ENCODE measurements around the gene VMAC.

The VMAC gene

GRCh38 chr19:5932146-5932545 is 27.5 kb downstream of the VMAC start:
- TF ChIP-seq CTCF (IDR thresholded peaks at IDR 0.05; ENCODE audit: low read depth, low read length, missing control alignments) = no peak
- H3K4me3 ChIP-seq (replicated peaks; ENCODE audit: low read depth, low read length) = no peak overlapping the region
- no peak for DNase-seq (ENCODE audit: extremely low read depth, low read depth)

GRCh38 chr19:5932609-5933262 is 28.1 kb downstream of the VMAC start:
- H3K4me3 ChIP-seq (replicated peaks; ENCODE audit: low read depth, low read length) = no peak overlapping the region
- TF ChIP-seq CTCF (IDR thresholded peaks at IDR 0.05; ENCODE audit: low read depth, low read length, missing control alignments) = no peak
- no peak for DNase-seq (ENCODE audit: extremely low read depth, low read depth)

- no peak for TF ChIP-seq CTCF (IDR thresholded peaks at IDR 0.05; ENCODE audit: low read depth, low read length, missing control alignments)
- H3K4me3 ChIP-seq (replicated peaks; ENCODE audit: low read depth, low read length) = no peak overlapping the region
- no peak for DNase-seq (ENCODE audit: extremely low read depth, low read depth)
Observed at GRCh38 chr19:5933391-5934068, 28.9 kb downstream of the VMAC start.

GRCh38 chr19:5934069-5934401 is 29.4 kb downstream of the VMAC start:
- no peak overlapping the region for H3K4me3 ChIP-seq (replicated peaks; ENCODE audit: low read depth, low read length)
- DNase-seq (ENCODE audit: extremely low read depth, low read depth) = no peak
- TF ChIP-seq CTCF (IDR thresholded peaks at IDR 0.05; ENCODE audit: low read depth, low read length, missing control alignments) = no peak

GRCh38 chr19:5934774-5935472 is 30.3 kb downstream of the VMAC start:
- no peak for TF ChIP-seq CTCF (IDR thresholded peaks at IDR 0.05; ENCODE audit: low read depth, low read length, missing control alignments)
- peak; percentile 75 for DNase-seq (ENCODE audit: extremely low read depth, low read depth)
- no peak overlapping the region; the same call in 1 of the 2 replicates for H3K4me3 ChIP-seq (replicated peaks; ENCODE audit: low read depth, low read length)

- no peak for DNase-seq (ENCODE audit: extremely low read depth, low read depth)
- no peak for TF ChIP-seq CTCF (IDR thresholded peaks at IDR 0.05; ENCODE audit: low read depth, low read length, missing control alignments)
- peak overlapping the region; percentile 9; the same call in 1 of the 2 replicates for H3K4me3 ChIP-seq (replicated peaks; ENCODE audit: low read depth, low read length)
Observed at GRCh38 chr19:5935473-5936291, 31.0 kb downstream of the VMAC start.
